Measurements from ENCODE around the gene B3GALNT2. TPM values are rescaled to one million over a fixed set of nuclear protein-coding genes. Genes with fewer than 3 reads are reported as not detected.

B3GALNT2 gene
- 12.0 TPM for polyA plus RNA-seq (2013, experiment 1 of 2)
- polyA plus RNA-seq (2013, experiment 2 of 2) = 13.1 TPM

DNA sequence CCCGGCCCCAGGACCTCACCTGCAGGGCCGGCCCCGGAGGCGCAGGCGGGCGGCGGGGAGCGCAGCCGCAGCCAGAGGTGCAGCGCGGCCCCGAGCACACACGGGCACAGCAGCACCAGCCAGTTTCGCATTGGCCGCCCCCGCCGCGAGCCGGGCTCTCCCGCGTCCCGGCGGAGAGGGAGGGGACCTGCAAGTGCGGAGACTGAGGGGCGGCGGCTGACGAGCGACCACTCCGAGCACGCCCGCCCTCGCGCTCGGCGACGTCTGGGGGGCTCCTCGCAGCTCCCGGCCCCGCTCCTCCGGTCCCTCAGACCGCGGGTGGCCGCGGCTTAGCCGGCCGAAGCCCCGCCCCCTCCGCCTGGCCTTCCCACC, at the start of gene B3GALNT2:
TSS of gene B3GALNT2 (minus strand) at position 331 of the 372 bp plus-strand sequence. CDS start at position 131, 200 bp downstream.
- DNase-seq = no peak
- Histone ChIP-seq H3K18ac (ENCODE audit: low read depth in 1 of 2, low read length in 2 of 2) (peak within 1 kb of the TSS; percentile 89 to 93), H2BK15ac (ENCODE audit: low read depth, poor library complexity, severe bottlenecking) (peak within 1 kb of the TSS; percentile 97), H3K4ac (ENCODE audit: low read depth in 1 of 2, low read length in 2 of 2) (peak within 1 kb of the TSS; percentile 46 to 71), H3K27me3 (ENCODE audit: control insufficient read depth in 1 of 2, insufficient read depth in 1 of 2, low read length in 2 of 2) (no peaks in the 10 kb centered on the region), H4K8ac (ENCODE audit: low read length) (peak within 1 kb of the TSS; percentile 87), H2AFZ (ENCODE audit: low read depth, low read length) (peak within 1 kb of the TSS; percentile 96), H3K79me1 (replicated peaks; ENCODE audit: low read length, poor library complexity, severe bottlenecking) (peaks cover 1% of the 10 kb centered on the region), H3K9ac (ENCODE audit: low read length) (peak within 1 kb of the TSS; percentile 96), H3K9me3 (ENCODE audit: control insufficient read depth, low read length) (no peaks in the 10 kb centered on the region), H3K4me1 (ENCODE audit: control insufficient read depth, insufficient read depth, low read depth, low read length) (no peaks in the 10 kb centered on the region), H3K4me2 (ENCODE audit: low read length, poor library complexity, severe bottlenecking) (peak within 1 kb of the TSS; percentile 81), H2BK12ac (ENCODE audit: low read length in 2 of 2) (peak within 1 kb of the TSS; percentile 20 to 37), H2BK5ac (ENCODE audit: low read depth, low read length, poor library complexity, severe bottlenecking) (peak within 1 kb of the TSS; percentile 34), H3K36me3 (ENCODE audit: control insufficient read depth in 1 of 2, insufficient read depth in 2 of 2, low read depth in 1 of 2, low read length in 2 of 2) (no peaks in the 10 kb centered on the region), H3K27ac (ENCODE audit: low read length, poor library complexity, severe bottlenecking) (peak within 1 kb of the TSS; percentile 95), H3K14ac (ENCODE audit: low read length in 2 of 2) (peak within 1 kb of the TSS in 1 of 2 experiments; percentile 89), H3K23ac (ENCODE audit: low read length in 2 of 2) (peak within 1 kb of the TSS in 1 of 2 experiments; percentile 84), H3K4me3 (ENCODE audit: insufficient read depth in 1 of 2, low read depth in 1 of 2, low read length in 2 of 2) (peak within 1 kb of the TSS; percentile 97 to 99), H2AK5ac (ENCODE audit: low read length, severe bottlenecking) (no peak within 1 kb of the TSS), H2BK120ac (ENCODE audit: low read depth, low read length) (peak within 1 kb of the TSS; percentile 90), H4K91ac (ENCODE audit: low read length) (peak within 1 kb of the TSS; percentile 93)
- WGBS = under 1% methylated on average over 30 of the region's 48 CpGs

GRCh38 chr1:235553112-235553551, 48.9 kb upstream of the B3GALNT2 start:
- no peak overlapping the region for H3K18ac ChIP-seq (ENCODE audit: low read depth in 1 of 2, low read length in 2 of 2)
- H3K23ac ChIP-seq (ENCODE audit: low read length in 2 of 2) = no peak overlapping the region
- peaks cover 6 to 14% of the 10 kb centered on the region in 2 experiments for H3K27me3 ChIP-seq (ENCODE audit: control insufficient read depth in 1 of 2, insufficient read depth in 1 of 2, low read length in 2 of 2)
- no peak overlapping the region for H2AFZ ChIP-seq (ENCODE audit: low read depth, low read length)
- H2BK5ac ChIP-seq (ENCODE audit: low read depth, low read length, poor library complexity, severe bottlenecking) = no peak overlapping the region
- no peak overlapping the region for H4K91ac ChIP-seq (ENCODE audit: low read length)
- H3K4me1 ChIP-seq (ENCODE audit: control insufficient read depth, insufficient read depth, low read depth, low read length) = no peaks in the 10 kb centered on the region
- no peak overlapping the region for H2BK120ac ChIP-seq (ENCODE audit: low read depth, low read length)
- 89% methylated on average over 3 of the region's 5 CpGs for WGBS
- H3K14ac ChIP-seq (ENCODE audit: low read length in 2 of 2) = no peak overlapping the region
- no peaks in the 10 kb centered on the region for H3K79me1 ChIP-seq (replicated peaks; ENCODE audit: low read length, poor library complexity, severe bottlenecking)
- H3K4me3 ChIP-seq (ENCODE audit: insufficient read depth in 1 of 2, low read depth in 1 of 2, low read length in 2 of 2) = no peak overlapping the region
- H3K9me3 ChIP-seq (ENCODE audit: control insufficient read depth, low read length) = no peaks in the 10 kb centered on the region
- H3K4ac ChIP-seq (ENCODE audit: low read depth in 1 of 2, low read length in 2 of 2) = no peak overlapping the region
- no peak overlapping the region for H3K4me2 ChIP-seq (ENCODE audit: low read length, poor library complexity, severe bottlenecking)
- H2BK15ac ChIP-seq (ENCODE audit: low read depth, poor library complexity, severe bottlenecking) = no peak overlapping the region
- no peak for DNase-seq
- no peak overlapping the region for H3K9ac ChIP-seq (ENCODE audit: low read length)
- H3K36me3 ChIP-seq (ENCODE audit: control insufficient read depth in 1 of 2, insufficient read depth in 2 of 2, low read depth in 1 of 2, low read length in 2 of 2) = no peaks in the 10 kb centered on the region
- no peak overlapping the region for H3K27ac ChIP-seq (ENCODE audit: low read length, poor library complexity, severe bottlenecking)
- no peak overlapping the region for H4K8ac ChIP-seq (ENCODE audit: low read length)
- no peak overlapping the region for H2BK12ac ChIP-seq (ENCODE audit: low read length in 2 of 2)
- no peak overlapping the region for H2AK5ac ChIP-seq (ENCODE audit: low read length, severe bottlenecking)

- H2AK5ac ChIP-seq (ENCODE audit: low read length, severe bottlenecking) = no peak overlapping the region
- H2AFZ ChIP-seq (ENCODE audit: low read depth, low read length) = no peak overlapping the region
- no peaks in the 10 kb centered on the region for H3K9me3 ChIP-seq (ENCODE audit: control insufficient read depth, low read length)
- H3K14ac ChIP-seq (ENCODE audit: low read length in 2 of 2) = peak overlapping the region in 1 of 2 experiments; percentile 42
- WGBS = 93% methylated on average over 9 of the region's 10 CpGs
- H3K4me1 ChIP-seq (ENCODE audit: control insufficient read depth, insufficient read depth, low read depth, low read length) = no peaks in the 10 kb centered on the region
- no peak overlapping the region for H3K23ac ChIP-seq (ENCODE audit: low read length in 2 of 2)
- no peak overlapping the region for H4K91ac ChIP-seq (ENCODE audit: low read length)
- H3K18ac ChIP-seq (ENCODE audit: low read depth in 1 of 2, low read length in 2 of 2) = no peak overlapping the region
- DNase-seq = no peak
- no peaks in the 10 kb centered on the region for H3K79me1 ChIP-seq (replicated peaks; ENCODE audit: low read length, poor library complexity, severe bottlenecking)
- H3K4me2 ChIP-seq (ENCODE audit: low read length, poor library complexity, severe bottlenecking) = no peak overlapping the region
- no peak overlapping the region for H2BK120ac ChIP-seq (ENCODE audit: low read depth, low read length)
- H3K4ac ChIP-seq (ENCODE audit: low read depth in 1 of 2, low read length in 2 of 2) = no peak overlapping the region
- peaks cover 14 to 21% of the 10 kb centered on the region in 2 experiments for H3K27me3 ChIP-seq (ENCODE audit: control insufficient read depth in 1 of 2, insufficient read depth in 1 of 2, low read length in 2 of 2)
- H3K4me3 ChIP-seq (ENCODE audit: insufficient read depth in 1 of 2, low read depth in 1 of 2, low read length in 2 of 2) = no peak overlapping the region
- no peak overlapping the region for H2BK5ac ChIP-seq (ENCODE audit: low read depth, low read length, poor library complexity, severe bottlenecking)
- H3K9ac ChIP-seq (ENCODE audit: low read length) = no peak overlapping the region
- no peak overlapping the region for H3K27ac ChIP-seq (ENCODE audit: low read length, poor library complexity, severe bottlenecking)
- no peaks in the 10 kb centered on the region for H3K36me3 ChIP-seq (ENCODE audit: control insufficient read depth in 1 of 2, insufficient read depth in 2 of 2, low read depth in 1 of 2, low read length in 2 of 2)
- no peak overlapping the region for H2BK12ac ChIP-seq (ENCODE audit: low read length in 2 of 2)
- no peak overlapping the region for H4K8ac ChIP-seq (ENCODE audit: low read length)
- H2BK15ac ChIP-seq (ENCODE audit: low read depth, poor library complexity, severe bottlenecking) = no peak overlapping the region
These were observed 48.0 kb upstream of the B3GALNT2 start for GRCh38 chr1:235552146-235552716.

DNA sequence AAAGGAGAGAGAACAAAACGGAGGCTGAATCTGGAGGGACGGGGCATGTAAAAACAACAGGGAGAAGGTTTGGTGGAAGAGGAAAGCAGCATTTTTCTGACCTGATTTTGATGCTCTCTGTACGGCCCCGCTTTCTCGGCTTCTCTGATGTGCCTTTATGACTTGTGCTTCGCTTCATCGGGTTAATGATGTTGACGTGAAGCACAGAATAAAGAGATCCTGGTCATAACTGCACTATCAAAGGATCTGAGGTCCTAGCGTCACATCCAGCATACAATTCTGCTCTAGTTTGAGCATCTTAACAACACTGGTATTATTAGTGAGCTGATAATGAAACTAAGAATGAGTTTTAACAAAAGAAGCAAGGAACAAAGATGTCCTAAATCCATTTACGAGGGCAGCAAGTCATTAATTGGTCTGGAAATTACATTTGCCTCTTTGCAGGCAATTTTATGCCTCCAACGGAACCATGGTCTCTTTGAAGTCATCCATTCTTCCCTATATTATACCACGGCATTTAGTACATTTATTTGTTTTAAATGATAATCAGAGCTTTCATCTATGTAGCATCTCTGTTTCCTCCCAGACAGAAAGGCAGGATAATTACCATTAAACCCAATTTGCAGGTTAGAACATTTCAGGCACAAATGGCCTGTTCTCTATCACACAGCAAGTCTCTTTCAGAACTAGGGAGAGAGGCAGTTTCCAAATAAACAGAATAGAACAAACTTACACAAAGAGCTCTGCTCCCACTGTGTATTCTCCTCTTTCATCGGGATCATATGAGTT, 45.3 kb upstream of the B3GALNT2 start:
- no peak overlapping the region for H2BK5ac ChIP-seq (ENCODE audit: low read depth, low read length, poor library complexity, severe bottlenecking)
- H3K4ac ChIP-seq (ENCODE audit: low read depth in 1 of 2, low read length in 2 of 2) = no peak overlapping the region
- H3K27me3 ChIP-seq (ENCODE audit: control insufficient read depth in 1 of 2, insufficient read depth in 1 of 2, low read length in 2 of 2) = peaks cover 18 to 29% of the 10 kb centered on the region in 2 experiments
- H3K36me3 ChIP-seq (ENCODE audit: control insufficient read depth in 1 of 2, insufficient read depth in 2 of 2, low read depth in 1 of 2, low read length in 2 of 2) = no peaks in the 10 kb centered on the region
- no peaks in the 10 kb centered on the region for H3K9me3 ChIP-seq (ENCODE audit: control insufficient read depth, low read length)
- no peak overlapping the region for H3K9ac ChIP-seq (ENCODE audit: low read length)
- peaks cover 7% of the 10 kb centered on the region for H3K4me1 ChIP-seq (ENCODE audit: control insufficient read depth, insufficient read depth, low read depth, low read length)
- no peaks in the 10 kb centered on the region for H3K79me1 ChIP-seq (replicated peaks; ENCODE audit: low read length, poor library complexity, severe bottlenecking)
- H3K18ac ChIP-seq (ENCODE audit: low read depth in 1 of 2, low read length in 2 of 2) = no peak overlapping the region
- DNase-seq = no peak
- no peak overlapping the region for H2BK15ac ChIP-seq (ENCODE audit: low read depth, poor library complexity, severe bottlenecking)
- no peak overlapping the region for H2AFZ ChIP-seq (ENCODE audit: low read depth, low read length)
- H4K8ac ChIP-seq (ENCODE audit: low read length) = no peak overlapping the region
- no peak overlapping the region for H3K23ac ChIP-seq (ENCODE audit: low read length in 2 of 2)
- H2AK5ac ChIP-seq (ENCODE audit: low read length, severe bottlenecking) = no peak overlapping the region
- H2BK12ac ChIP-seq (ENCODE audit: low read length in 2 of 2) = no peak overlapping the region
- no peak overlapping the region for H2BK120ac ChIP-seq (ENCODE audit: low read depth, low read length)
- no peak overlapping the region for H3K4me2 ChIP-seq (ENCODE audit: low read length, poor library complexity, severe bottlenecking)
- no peak overlapping the region for H3K27ac ChIP-seq (ENCODE audit: low read length, poor library complexity, severe bottlenecking)
- H4K91ac ChIP-seq (ENCODE audit: low read length) = no peak overlapping the region
- no peak overlapping the region for H3K14ac ChIP-seq (ENCODE audit: low read length in 2 of 2)
- H3K4me3 ChIP-seq (ENCODE audit: insufficient read depth in 1 of 2, low read depth in 1 of 2, low read length in 2 of 2) = peak overlapping the region in 1 of 2 experiments; percentile 17
- 71% methylated on average over 12 of the region's 13 CpGs for WGBS

Data from mesenchymal stem cell (in vitro differentiated cells and primary cell).